C4-2B (cell line): Measurements from ENCODE around the gene PRADC1.
"Not testable (repeated sequence)": the region's sequence is repeated elsewhere in the genome, so short reads cannot be mapped to it uniquely, and the experiment has no call there.

Experiments used
- H3K27ac ChIP-seq: fragments of 450-650 bp; 2 replicates; pipeline ENCODE4 v1.5.1; 2017
- ZFX ChIP-seq: fragments of 450-650 bp; IDR thresholded peaks from 2 replicates; pipeline ENCODE4 v1.6.1; 2017
- TF ChIP-seq, protein P1 (sequence below): fragments of 450-650 bp; conservative IDR thresholded peaks from 2 replicates; pipeline ENCODE4 v1.5.1; 2017; ENCODE audit warnings: mild to moderate bottlenecking

PRADC1 gene

DNA sequence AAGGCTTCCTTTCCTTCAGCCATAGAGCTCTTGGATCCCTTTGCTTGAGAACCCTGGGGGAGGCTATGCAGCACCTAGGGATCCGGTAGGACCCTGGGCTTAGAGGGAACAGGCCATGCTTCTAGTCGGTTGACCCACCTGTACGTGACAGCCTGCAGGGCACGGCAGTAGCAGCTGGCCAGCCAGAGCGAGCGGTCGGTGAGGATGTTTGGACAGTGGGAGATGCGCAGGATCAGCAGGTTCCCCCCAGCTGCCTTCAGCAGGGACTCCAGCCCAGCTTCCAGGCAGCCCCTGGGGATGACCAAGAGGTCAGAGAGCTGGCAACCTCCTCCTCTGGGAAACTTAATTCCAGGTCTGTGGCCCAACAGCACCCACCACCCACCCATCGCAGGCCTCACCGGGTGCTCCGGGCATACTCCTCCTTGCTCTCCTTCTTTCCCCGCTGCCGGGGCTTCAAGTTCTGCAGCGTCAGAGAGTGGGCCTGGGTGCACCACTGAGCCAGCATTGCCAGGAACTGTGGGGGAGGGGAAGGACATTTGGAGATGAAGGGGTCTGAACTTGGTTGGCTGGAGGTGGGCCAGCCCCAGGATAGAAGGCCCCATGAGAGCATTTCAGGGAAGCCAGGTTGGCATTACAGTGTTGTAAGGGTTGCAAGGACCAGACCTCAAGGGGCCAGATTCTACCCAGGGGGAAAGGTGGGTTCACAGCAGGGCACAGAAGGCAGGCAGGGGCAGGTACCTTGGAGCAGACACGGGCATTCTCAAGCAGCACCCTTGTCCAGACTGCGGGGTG is 30.7 kb upstream of the PRADC1 start:
- no peak overlapping the region for H3K27ac ChIP-seq
- no peak for TF ChIP-seq ZFX
- TF ChIP-seq, protein P1, sequence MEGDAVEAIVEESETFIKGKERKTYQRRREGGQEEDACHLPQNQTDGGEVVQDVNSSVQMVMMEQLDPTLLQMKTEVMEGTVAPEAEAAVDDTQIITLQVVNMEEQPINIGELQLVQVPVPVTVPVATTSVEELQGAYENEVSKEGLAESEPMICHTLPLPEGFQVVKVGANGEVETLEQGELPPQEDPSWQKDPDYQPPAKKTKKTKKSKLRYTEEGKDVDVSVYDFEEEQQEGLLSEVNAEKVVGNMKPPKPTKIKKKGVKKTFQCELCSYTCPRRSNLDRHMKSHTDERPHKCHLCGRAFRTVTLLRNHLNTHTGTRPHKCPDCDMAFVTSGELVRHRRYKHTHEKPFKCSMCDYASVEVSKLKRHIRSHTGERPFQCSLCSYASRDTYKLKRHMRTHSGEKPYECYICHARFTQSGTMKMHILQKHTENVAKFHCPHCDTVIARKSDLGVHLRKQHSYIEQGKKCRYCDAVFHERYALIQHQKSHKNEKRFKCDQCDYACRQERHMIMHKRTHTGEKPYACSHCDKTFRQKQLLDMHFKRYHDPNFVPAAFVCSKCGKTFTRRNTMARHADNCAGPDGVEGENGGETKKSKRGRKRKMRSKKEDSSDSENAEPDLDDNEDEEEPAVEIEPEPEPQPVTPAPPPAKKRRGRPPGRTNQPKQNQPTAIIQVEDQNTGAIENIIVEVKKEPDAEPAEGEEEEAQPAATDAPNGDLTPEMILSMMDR, result no peak

DNA sequence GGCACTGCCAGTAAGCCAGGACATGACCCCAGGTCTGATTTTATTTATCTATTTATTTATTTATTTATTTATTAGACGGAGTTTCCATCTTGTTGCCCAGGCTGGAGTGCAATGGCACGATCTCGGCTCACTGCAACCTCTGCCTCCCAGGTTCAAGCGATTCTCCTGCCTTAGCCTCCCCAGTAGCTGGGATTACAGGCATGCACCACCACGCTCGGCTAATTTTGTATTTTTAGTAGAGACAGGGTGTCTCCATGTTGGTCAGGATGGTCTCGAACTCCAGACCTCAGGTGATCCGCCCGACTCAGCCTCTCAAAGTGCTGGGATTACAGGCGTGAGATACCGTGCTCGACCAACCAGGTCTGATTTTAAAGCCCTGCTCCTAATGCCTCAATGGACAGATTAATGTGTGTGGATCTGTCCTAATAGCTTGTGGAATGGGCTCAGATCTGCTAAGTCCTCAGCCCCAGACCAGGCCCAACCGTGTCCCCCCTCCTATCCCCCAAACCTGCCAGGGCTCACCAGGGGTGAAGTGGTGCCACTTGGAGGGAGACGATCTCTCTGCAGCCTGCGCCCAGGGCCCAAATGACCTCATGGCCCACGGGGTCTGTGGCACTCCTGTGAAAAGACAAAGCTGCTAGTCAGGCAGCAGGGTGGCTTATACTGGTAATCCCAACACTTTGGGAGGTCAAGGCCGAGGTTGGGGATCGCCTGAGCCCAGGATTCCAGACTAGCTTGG is 29.8 kb upstream of the PRADC1 start:
- H3K27ac ChIP-seq, result not testable (repeated sequence)

DNA sequence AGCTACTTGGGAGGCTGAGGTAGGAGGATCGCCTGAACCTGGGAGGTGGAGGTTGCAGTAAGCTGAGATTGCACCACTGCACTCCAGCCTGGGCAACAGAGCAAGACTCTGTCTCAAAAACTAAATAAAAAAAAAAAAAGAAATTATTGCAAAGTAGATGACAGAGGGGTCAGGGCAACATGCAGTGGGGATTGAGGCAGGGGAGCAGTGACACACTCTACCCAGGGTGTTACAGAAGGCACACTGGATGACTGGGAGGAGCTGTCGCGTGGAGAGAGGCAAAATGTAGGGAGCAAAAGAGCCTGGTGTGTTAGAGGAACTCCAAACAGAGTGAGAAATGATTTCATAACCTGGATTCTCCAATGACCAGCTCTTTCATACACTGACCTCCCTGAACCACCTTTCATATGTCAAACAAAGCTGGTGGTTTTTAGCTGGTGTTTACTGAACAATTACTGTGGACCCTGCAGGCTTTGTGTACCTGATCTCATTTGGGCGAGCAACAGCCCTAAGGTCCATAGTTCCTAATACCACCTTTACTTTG is 29.1 kb upstream of the PRADC1 start:
- no peak overlapping the region for H3K27ac ChIP-seq
- TF ChIP-seq ZFX, result no peak
- TF ChIP-seq, protein P1, result no peak

DNA sequence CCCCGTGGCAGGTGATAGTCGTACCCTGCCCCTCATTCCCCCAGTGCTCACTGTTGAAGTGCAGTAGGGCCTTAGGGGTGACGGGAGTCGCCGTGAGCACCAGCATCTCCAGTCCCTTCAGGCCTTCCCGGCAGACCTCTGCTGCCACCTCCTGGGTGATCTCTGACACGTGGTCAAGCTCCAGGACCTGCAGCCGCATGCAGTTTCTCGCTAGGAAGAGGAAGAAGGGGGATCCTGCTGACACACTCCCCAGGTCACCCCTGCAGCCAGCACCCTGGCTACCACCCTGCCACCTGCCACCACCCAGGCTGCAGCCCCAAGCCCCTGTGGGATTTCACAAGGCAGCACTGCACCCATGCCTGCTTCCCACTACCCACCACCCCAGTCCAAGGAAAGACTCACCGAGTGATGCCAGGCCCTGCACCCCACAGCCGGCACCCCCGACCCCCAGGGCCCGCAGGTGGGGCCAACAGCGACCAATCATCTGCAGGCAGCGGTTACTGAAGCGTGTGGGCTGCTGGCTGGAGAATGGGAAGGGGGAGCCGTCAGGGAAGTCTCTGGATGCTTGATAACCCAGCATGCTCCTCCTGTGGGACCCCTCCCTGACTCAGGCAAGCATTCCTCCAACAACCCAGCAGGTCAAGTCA is 27.4 kb upstream of the PRADC1 start:
- TF ChIP-seq ZFX, result no peak
- TF ChIP-seq, protein P1, result no peak; the same call in 1 of the 2 replicates
- H3K27ac ChIP-seq, result no peak overlapping the region

DNA sequence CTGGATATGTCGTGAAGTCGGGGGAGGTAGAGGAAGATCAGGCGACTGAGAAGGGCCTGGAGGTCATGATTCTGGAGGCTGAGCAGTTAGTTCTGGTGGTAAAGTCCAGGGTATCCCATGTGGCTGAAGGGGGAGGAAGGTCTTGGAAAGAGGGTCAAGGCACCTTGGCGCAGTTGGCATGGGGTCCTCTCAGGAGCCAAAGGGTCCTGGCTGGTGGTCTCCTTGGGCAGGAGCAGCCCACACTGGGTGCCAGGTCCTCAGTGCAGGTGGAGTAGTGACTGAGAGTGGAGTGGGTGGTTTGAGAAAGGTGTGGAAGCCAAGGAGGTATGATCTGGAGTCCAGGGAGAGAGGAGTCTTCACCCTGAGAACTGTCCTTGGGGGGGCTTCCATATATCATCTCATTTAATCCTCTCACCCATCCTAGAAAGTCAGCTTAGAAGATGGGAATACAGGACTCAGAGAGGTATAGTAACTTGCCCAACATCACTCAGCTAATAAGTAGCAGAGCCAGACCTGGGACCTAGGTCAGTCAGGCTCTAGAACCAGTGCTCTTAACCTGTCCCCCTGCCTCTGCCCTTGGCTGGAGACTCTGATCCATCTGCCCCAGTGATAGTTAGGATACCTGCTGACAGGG is 26.8 kb upstream of the PRADC1 start:
- no peak for TF ChIP-seq ZFX
- TF ChIP-seq, protein P1, result no peak
- no peak overlapping the region for H3K27ac ChIP-seq

DNA sequence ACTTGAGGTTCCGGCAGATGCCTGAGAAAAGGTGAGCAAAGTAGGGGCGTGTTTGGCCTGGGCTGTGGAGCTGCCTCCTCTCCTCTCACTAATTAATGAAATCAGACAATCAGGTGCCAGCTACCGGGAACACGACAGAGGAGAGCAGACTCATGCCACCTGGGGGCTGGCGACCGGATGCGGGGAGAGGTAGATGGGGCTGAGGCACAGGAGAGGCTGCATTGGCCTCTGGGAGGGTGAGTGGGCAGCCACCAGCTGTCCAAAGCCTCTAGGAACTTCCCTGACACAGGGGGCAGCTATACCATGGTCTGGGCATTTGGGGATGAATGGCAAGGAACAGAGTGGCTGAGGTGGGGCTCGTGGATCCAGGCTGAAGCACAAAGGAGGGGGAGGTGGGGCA is 26.2 kb upstream of the PRADC1 start:
- no peak for TF ChIP-seq ZFX
- TF ChIP-seq, protein P1, result no peak
- no peak overlapping the region for H3K27ac ChIP-seq

DNA sequence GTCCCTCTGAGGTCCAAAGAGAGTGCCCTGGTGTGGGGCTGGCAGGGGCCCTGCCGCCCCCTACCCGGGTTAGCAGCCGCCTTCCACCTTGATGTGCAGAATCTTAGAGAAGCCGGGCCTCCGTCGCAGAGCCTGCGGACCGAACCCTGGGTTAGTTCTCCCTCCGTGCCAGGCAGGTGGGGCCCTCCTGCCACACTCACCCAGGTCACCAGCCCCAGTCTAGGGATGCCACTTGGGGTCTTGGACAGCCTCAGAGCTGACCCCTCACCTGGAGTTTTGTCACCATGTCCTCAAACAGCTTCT is 25.8 kb upstream of the PRADC1 start:
- H3K27ac ChIP-seq, result no peak overlapping the region
- no peak for TF ChIP-seq ZFX
- TF ChIP-seq, protein P1, result no peak
